BLaER1 treated with 17β-estradiol and CSF1 and Interleukin-3, amounts not matched to agents 10 nM and 100 nM (cell line): ENCODE data around the gene POLD1.

Experiments used
- H3K27ac ChIP-seq, 11 experiments: shearing (Covaris generic); formaldehyde crosslinking; 2 replicates each; pipeline ENCODE4 v1.8.1; 2022
- H3K27me3 ChIP-seq, 11 experiments: shearing (Covaris generic); formaldehyde crosslinking; 2 replicates each; pipeline ENCODE4 v1.8.1; 2022
- H3K36me3 ChIP-seq, 11 experiments: shearing (Covaris generic); formaldehyde crosslinking; 2 replicates each; pipeline ENCODE4 v1.8.1; 2022
- H3K4me1 ChIP-seq, 10 experiments: shearing (Covaris generic); formaldehyde crosslinking; 2 replicates each; pipeline ENCODE4 v1.8.1; 2022
- H3K4me2 ChIP-seq, 11 experiments: shearing (Covaris generic); formaldehyde crosslinking; 2 replicates each; pipeline ENCODE4 v1.8.1; 2022
- H3K4me3 ChIP-seq, 10 experiments: shearing (Covaris generic); formaldehyde crosslinking; 2 replicates each; pipeline ENCODE4 v1.8.1; 2022
- H3K9ac ChIP-seq, 11 experiments: shearing (Covaris generic); formaldehyde crosslinking; 2 replicates each; pipeline ENCODE4 v1.8.1; 2022
- H3K9me3 ChIP-seq, 11 experiments: shearing (Covaris generic); formaldehyde crosslinking; replicated peaks in 1 of 11; 2 replicates each; pipeline ENCODE4 v1.8.1; 2022
- H4K20me1 ChIP-seq, 11 experiments: shearing (Covaris generic); formaldehyde crosslinking; 2 replicates each; pipeline ENCODE4 v1.8.1; 2022
- Cebpa-rat ChIP-seq, 11 experiments: shearing (Covaris generic); IDR thresholded peaks; 2 replicates each; pipeline ENCODE4 v1.8.1; 2022

POLD1 gene

GRCh38 chr19:50430888-50431342 lies 46.8 kb downstream of the POLD1 start:
- TF ChIP-seq Cebpa-rat (IDR thresholded peaks at IDR 0.05): no peak
- Histone ChIP-seq H3K4me3 (peak overlapping the region; percentile 45 to 77 (median 66)), H3K27ac (peak overlapping the region; percentile 43 to 89 (median 82); a peak in 21 of 22 replicates), H3K27me3 (peaks cover 0 to 23% (median 0%) of the 10 kb centered on the region in 11 experiments; a peak in 3 of 22 replicates), H3K36me3 (peaks cover 0 to 21% (median 0%) of the 10 kb centered on the region in 11 experiments; a peak in 2 of 22 replicates), H3K9me3 (no peaks in the 10 kb centered on the region), H3K4me1 (peaks cover 53 to 82% (median 80%) of the 10 kb centered on the region in 10 experiments), H3K4me2 (peak overlapping the region; percentile 79 to 99 (median 92)), H4K20me1 (peaks cover 0 to 8% (median 0%) of the 10 kb centered on the region in 11 experiments; a peak in 2 of 22 replicates), H3K9ac (peak overlapping the region; percentile 44 to 92 (median 82))

DNA sequence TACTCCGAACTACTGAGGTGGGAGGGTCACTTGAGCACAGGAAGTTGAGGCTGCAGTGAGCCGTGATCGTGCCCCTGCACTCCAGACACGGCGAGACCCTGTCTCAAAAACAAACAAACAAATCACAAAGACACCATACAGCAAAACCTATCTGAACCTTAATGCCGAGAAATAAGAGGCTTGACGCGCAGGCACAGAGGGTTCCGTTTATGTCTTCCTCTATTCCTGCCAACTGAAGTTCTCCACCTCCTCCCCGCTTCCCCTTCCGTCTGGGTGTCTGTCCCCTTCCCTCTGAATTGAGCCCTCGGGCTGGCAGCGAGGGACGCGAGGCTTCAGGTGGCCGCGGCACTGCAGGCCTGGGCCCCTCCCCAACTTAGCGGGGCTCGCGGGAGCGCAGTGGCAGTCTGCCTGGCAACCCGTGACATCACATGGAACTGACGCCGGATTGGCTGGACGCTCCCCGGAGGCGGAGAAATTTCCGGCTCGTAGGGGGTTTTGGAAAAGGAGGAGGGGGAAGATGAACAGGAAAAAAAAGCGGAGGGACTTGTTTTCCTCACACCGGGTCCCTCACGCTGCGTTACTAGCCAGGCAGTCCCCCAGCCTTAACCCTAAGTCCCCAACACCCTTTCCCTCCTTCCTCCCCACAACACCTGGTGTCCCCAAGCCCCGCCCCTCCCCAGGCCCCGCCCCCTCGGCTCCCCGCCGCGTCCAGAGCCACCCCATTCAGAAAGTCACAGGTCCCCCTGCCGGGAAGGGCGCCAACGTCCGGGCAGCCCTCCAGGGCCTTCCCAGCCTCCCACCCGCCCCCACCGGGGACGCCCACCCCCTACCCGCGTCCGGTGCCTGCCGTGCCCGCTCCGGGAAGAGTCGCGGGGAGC lies 47.4 kb downstream of the POLD1 start:
- H3K4me3 ChIP-seq: peak overlapping the region; percentile 45 to 77 (median 66)
- TF ChIP-seq Cebpa-rat (IDR thresholded peaks at IDR 0.05): no peak

DNA sequence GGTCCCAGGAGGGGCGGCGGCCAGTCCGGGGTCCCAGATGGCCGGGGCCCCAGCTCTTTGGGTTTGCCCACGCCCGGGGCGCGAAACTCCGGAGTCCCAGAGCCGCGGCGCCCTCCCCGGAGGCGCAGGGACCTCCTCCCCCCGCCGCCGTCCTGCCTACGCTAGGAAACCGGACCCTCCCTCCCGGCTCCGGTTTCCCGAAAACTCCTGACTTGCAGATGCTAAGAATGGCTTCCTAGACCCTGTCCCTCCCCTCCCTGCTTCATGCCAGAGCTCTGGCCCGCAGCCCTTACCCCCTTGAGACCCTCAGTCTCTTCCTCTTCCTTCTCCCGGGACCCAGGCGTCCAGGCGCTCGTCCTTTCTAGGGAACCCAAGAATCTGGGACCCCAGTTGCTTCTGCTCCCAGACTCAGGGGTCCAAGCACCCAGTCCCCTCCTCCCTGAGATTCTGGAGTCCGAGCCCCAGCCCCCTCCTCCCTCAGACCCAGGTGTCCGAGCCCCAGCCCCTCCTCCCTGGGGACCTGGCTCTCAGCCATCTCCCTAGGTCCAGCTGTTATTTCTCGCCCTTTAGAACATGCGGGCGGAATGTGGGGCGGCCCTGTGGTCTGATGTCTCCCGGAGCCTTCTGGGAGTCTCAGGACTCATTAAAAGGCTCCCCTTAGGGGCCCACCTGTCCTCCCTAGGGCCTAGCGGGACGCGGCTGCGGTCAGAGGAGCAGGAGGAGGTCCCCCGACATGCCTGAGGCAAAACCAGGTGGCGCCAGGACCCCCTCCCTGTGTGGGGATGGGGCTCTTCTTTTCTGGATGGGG lies 48.3 kb downstream of the POLD1 start, which contains the start of gene MYBPC2:
MYBPC2 (plus strand) TSS at position 672 of the 808 bp plus-strand sequence; CDS start at position 734, 62 bp downstream.
- Histone ChIP-seq H3K27ac (peak within 1 kb of the TSS; percentile 59 to 89 (median 83)), H3K36me3 (peaks cover 0 to 13% (median 0%) of the 10 kb centered on the region in 11 experiments; a peak in 1 of 22 replicates), H3K27me3 (peaks cover 0 to 23% (median 0%) of the 10 kb centered on the region in 11 experiments; a peak in 3 of 22 replicates), H4K20me1 (peaks cover 0 to 8% (median 0%) of the 10 kb centered on the region in 11 experiments; a peak in 2 of 22 replicates), H3K9me3 (no peaks in the 10 kb centered on the region), H3K4me1 (peaks cover 53 to 92% (median 85%) of the 10 kb centered on the region in 10 experiments), H3K9ac (peak within 1 kb of the TSS; percentile 73 to 92 (median 82)), H3K4me2 (peak within 1 kb of the TSS; percentile 82 to 99 (median 98)), H3K4me3 (peak within 1 kb of the TSS; percentile 45 to 77 (median 66))
- TF ChIP-seq Cebpa-rat (IDR thresholded peaks at IDR 0.05): no peak

More for the DNA sequence above, 47.4 kb downstream of the POLD1 start:
- peak overlapping the region; percentile 59 to 89 (median 83) for H3K27ac ChIP-seq
- H3K9ac ChIP-seq: peak overlapping the region; percentile 73 to 92 (median 82)
- no peaks in the 10 kb centered on the region for H3K9me3 ChIP-seq
- H3K27me3 ChIP-seq: peaks cover 0 to 23% (median 0%) of the 10 kb centered on the region in 11 experiments; a peak in 3 of 22 replicates
- H3K36me3 ChIP-seq: peaks cover 0 to 17% (median 0%) of the 10 kb centered on the region in 11 experiments; a peak in 1 of 22 replicates
- H4K20me1 ChIP-seq: peaks cover 0 to 8% (median 0%) of the 10 kb centered on the region in 11 experiments; a peak in 2 of 22 replicates
- peaks cover 53 to 89% (median 86%) of the 10 kb centered on the region in 10 experiments for H3K4me1 ChIP-seq
- peak overlapping the region; percentile 82 to 99 (median 98) for H3K4me2 ChIP-seq

DNA sequence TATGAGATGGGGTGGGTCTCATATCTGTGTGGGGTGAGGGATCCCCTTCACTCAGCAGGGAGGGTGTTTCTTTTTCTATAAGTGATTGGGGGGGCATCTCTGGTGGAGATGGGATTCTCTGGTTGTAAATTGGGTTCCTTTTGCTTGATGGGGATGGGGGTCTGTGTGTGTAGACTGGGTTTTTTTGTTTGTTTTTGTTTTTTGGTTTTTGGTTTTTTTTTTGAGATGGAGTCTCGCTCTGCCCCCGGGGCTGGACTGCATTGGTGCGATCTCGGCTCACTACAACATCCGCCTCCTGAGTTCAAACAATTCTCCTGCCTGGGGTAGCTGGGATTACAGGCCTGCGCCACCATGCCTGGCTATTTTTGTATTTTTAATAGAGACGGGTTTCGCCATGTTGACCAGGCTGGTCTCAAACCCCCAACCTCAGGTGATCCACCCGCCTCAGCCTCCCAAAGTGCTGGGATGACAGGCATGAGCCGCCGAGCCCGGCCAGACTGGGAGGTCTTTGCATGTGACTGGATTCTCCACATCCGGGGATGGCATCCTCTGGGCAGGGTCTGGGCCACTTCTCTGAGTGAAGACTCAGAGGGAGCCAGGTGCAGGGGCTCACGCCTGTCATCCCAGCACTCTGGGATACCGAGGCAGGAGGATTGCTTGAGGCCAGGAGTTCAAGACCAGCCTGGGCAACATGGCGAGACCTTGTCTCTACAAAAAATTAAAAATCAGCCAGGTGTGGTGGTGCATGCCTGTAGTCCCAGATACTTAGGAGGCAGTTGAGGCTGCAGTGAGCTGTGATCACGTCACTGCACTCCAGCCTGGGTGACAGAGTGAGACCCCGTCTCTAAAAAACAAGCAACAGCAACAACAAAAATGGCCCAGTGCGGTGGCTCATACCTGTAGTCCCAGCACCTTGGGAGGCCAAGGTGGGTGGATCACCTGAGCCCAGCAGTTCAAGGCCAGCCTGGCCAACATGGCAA lies 49.3 kb downstream of the POLD1 start:
- H4K20me1 ChIP-seq: peaks cover 0 to 8% (median 0%) of the 10 kb centered on the region in 11 experiments; a peak in 2 of 22 replicates
- no peak for TF ChIP-seq Cebpa-rat (IDR thresholded peaks at IDR 0.05)
- H3K4me1 ChIP-seq: peaks cover 49 to 81% (median 75%) of the 10 kb centered on the region in 10 experiments
- peaks cover 0 to 23% (median 0%) of the 10 kb centered on the region in 11 experiments; a peak in 3 of 22 replicates for H3K27me3 ChIP-seq
- peaks cover 0 to 7% (median 0%) of the 10 kb centered on the region in 11 experiments; a peak in 1 of 22 replicates for H3K36me3 ChIP-seq
- H3K4me3 ChIP-seq: peak overlapping the region in 9 of 10 experiments; percentile 33 to 77 (median 66); a peak in 14 of 20 replicates
- peak overlapping the region; percentile 82 to 99 (median 98) for H3K4me2 ChIP-seq
- no peaks in the 10 kb centered on the region for H3K9me3 ChIP-seq
- H3K9ac ChIP-seq: peak overlapping the region in 10 of 11 experiments; percentile 73 to 87 (median 82); a peak in 18 of 22 replicates
- peak overlapping the region in 10 of 11 experiments; percentile 23 to 89 (median 82); a peak in 18 of 22 replicates for H3K27ac ChIP-seq

- TF ChIP-seq Cebpa-rat (IDR thresholded peaks at IDR 0.05): no peak
- Histone ChIP-seq H3K36me3 (no peaks in the 10 kb centered on the region), H3K9ac (peak overlapping the region in 9 of 11 experiments; percentile 21 to 82 (median 75); a peak in 15 of 22 replicates), H3K9me3 (no peaks in the 10 kb centered on the region), H3K4me3 (peak overlapping the region in 8 of 10 experiments; percentile 28 to 57 (median 44); a peak in 11 of 20 replicates), H3K4me1 (peaks cover 43 to 71% (median 64%) of the 10 kb centered on the region in 10 experiments), H3K4me2 (peak overlapping the region; percentile 82 to 99 (median 98)), H3K27ac (peak overlapping the region in 8 of 11 experiments; percentile 59 to 89 (median 82); a peak in 18 of 22 replicates), H3K27me3 (peaks cover 0 to 23% (median 0%) of the 10 kb centered on the region in 11 experiments; a peak in 3 of 22 replicates), H4K20me1 (peaks cover 0 to 8% (median 0%) of the 10 kb centered on the region in 11 experiments; a peak in 2 of 22 replicates)
Observed at GRCh38 chr19:50434525-50434924, 50.4 kb downstream of the POLD1 start.

DNA sequence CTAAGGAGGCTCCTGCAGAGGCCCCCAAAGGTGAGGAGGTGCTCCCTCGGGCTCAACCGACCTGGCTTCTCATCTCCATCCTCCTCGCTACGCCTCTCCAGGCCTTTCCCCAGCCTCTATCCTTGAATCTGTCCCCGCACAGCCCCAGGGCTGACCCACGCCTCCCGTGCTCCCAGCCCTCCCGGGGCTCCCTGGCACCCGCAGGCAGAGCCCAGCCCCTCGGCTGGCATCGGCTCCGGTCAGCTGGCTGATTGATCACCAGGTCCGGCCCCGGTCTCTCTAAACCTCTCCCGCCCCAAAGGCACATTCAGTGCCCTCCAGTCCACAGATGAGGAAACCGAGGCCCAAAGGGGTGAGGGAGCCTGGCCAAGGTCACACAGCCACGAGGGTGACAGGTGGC lies 51.1 kb downstream of the POLD1 start:
- Histone ChIP-seq H4K20me1 (peaks cover 0 to 8% (median 0%) of the 10 kb centered on the region in 11 experiments; a peak in 2 of 22 replicates), H3K9ac (peak overlapping the region in 9 of 11 experiments; percentile 31 to 82 (median 62); a peak in 14 of 22 replicates), H3K4me1 (peaks cover 43 to 64% (median 57%) of the 10 kb centered on the region in 10 experiments), H3K9me3 (no peaks in the 10 kb centered on the region), H3K27me3 (peaks cover 0 to 23% (median 0%) of the 10 kb centered on the region in 11 experiments; a peak in 3 of 22 replicates), H3K36me3 (no peaks in the 10 kb centered on the region), H3K4me2 (peak overlapping the region; percentile 2 to 99 (median 93); a peak in 21 of 22 replicates), H3K27ac (peak overlapping the region in 9 of 11 experiments; percentile 10 to 87 (median 78); a peak in 15 of 22 replicates), H3K4me3 (peak overlapping the region in 4 of 10 experiments; percentile 3 to 48 (median 35); a peak in 5 of 20 replicates)
- TF ChIP-seq Cebpa-rat (IDR thresholded peaks at IDR 0.05): no peak
